Osteocyte (in vitro differentiated cells): ENCODE results near the gene POLD2. TPM values are rescaled to one million over a fixed set of nuclear protein-coding genes. Genes with fewer than 3 reads are reported as not detected.

Source experiments
- DNase-seq: peaks from one replicate; pipeline ENCODE4 v3.0.0; 2021; ENCODE audit warnings: mixed read lengths; ENCODE audit not compliant: unreplicated experiment; ENCODE audit errors: extremely low spot score
- H3K27ac Mint-ChIP-seq: one replicate; pipeline ENCODE4 v1.8.0; 2021; ENCODE audit warnings: mild to moderate bottlenecking, mixed read lengths; ENCODE audit not compliant: unreplicated experiment
- H3K27me3 Mint-ChIP-seq: one replicate; pipeline ENCODE4 v1.8.0; 2021; ENCODE audit warnings: mixed read lengths; ENCODE audit not compliant: unreplicated experiment
- H3K36me3 Mint-ChIP-seq: one replicate; pipeline ENCODE4 v1.8.0; 2021; ENCODE audit warnings: mixed read lengths; ENCODE audit not compliant: unreplicated experiment
- H3K4me1 Mint-ChIP-seq: one replicate; pipeline ENCODE4 v1.8.0; 2021; ENCODE audit warnings: mixed read lengths; ENCODE audit not compliant: unreplicated experiment
- H3K4me3 Mint-ChIP-seq: one replicate; pipeline ENCODE4 v1.8.0; 2021; ENCODE audit warnings: mild to moderate bottlenecking, moderate library complexity, mixed read lengths; ENCODE audit not compliant: unreplicated experiment
- H3K9me3 Mint-ChIP-seq: one replicate; pipeline ENCODE4 v1.8.0; 2021; ENCODE audit warnings: mixed read lengths; ENCODE audit not compliant: unreplicated experiment
- total RNA-seq: library from RNA; stranded (reverse); gene quantifications from 2 replicates; pipeline ENCODE4 v1.2.1, GENCODE V29; 2021
- TF ChIP-seq, protein P1 (sequence below): fragments of 200-600 bp; sonication (generic); IDR thresholded peaks from 2 replicates; pipeline ENCODE4 v1.5.0; 2021; ENCODE audit warnings: antibody characterized with exemption, mild to moderate bottlenecking, moderate library complexity

The POLD2 gene
- total RNA-seq, 1 donor from 2014 or later = 59.2 TPM

DNA sequence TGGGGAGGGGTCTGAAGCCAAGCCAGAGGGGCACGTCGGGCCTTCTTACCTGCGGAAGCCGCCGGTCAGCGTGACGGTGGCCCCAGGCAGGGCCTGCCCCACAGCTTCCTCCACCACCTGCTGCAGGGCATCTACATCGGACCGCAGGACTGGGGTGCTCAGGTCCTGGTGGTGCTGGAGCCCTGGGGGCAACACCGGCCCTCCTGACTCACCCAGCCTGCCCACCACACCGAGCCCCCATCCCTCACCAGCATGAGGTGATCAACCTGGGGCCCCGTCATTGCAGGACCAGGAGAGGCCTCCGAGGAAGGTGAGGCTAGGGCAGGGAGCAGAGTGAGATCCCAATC, 49.0 kb downstream of the POLD2 start:
- no peaks in the 10 kb centered on the region for H3K27me3 Mint-ChIP-seq
- H3K36me3 Mint-ChIP-seq = peaks cover 21% of the 10 kb centered on the region
- H3K9me3 Mint-ChIP-seq = no peaks in the 10 kb centered on the region
- H3K4me1 Mint-ChIP-seq = peaks cover 23% of the 10 kb centered on the region
- no peak for DNase-seq
- H3K27ac Mint-ChIP-seq = no peak overlapping the region
- no peak overlapping the region for H3K4me3 Mint-ChIP-seq
- TF ChIP-seq, protein P1, sequence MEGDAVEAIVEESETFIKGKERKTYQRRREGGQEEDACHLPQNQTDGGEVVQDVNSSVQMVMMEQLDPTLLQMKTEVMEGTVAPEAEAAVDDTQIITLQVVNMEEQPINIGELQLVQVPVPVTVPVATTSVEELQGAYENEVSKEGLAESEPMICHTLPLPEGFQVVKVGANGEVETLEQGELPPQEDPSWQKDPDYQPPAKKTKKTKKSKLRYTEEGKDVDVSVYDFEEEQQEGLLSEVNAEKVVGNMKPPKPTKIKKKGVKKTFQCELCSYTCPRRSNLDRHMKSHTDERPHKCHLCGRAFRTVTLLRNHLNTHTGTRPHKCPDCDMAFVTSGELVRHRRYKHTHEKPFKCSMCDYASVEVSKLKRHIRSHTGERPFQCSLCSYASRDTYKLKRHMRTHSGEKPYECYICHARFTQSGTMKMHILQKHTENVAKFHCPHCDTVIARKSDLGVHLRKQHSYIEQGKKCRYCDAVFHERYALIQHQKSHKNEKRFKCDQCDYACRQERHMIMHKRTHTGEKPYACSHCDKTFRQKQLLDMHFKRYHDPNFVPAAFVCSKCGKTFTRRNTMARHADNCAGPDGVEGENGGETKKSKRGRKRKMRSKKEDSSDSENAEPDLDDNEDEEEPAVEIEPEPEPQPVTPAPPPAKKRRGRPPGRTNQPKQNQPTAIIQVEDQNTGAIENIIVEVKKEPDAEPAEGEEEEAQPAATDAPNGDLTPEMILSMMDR = no peak

DNA sequence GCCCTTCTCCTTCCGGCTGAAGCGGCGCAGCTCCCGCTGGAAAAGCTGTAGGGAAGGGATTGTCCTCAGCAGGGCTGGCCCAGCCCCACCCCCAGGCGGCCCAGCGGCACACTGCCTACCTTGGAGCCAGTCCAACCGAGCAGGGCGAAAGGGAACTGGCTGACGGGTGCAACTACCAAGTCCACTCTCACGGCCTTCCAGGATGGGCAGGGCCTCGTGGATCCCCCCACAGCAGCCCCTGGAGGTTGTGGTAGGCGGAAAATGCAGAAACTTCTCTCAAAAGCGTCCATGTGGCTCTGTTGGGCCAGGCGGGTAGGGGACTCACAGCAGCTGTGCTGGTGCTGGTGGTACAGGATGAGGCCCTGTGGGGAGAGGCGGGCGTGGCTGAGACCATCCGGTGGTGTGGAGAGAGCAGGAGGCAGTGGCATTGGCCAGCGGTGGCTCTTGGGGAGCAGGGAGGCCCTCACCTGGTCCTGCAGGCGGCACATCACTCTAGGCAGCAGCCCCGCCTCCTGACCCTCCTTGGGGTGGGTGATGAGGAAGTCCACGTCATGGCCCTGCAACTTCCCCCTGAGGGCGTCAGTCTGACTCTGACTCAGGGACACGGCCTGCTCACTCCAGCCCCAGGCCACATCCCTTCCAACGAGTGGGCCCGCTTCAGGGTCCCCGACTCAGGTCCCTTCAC, 49.5 kb downstream of the POLD2 start:
- peaks cover 21% of the 10 kb centered on the region for H3K36me3 Mint-ChIP-seq
- TF ChIP-seq, protein P1 = no peak
- peaks cover 23% of the 10 kb centered on the region for H3K4me1 Mint-ChIP-seq
- peak overlapping the region; percentile 14 for H3K27ac Mint-ChIP-seq
- no peak overlapping the region for H3K4me3 Mint-ChIP-seq
- no peak for DNase-seq
- H3K27me3 Mint-ChIP-seq = no peaks in the 10 kb centered on the region
- H3K9me3 Mint-ChIP-seq = no peaks in the 10 kb centered on the region

DNA sequence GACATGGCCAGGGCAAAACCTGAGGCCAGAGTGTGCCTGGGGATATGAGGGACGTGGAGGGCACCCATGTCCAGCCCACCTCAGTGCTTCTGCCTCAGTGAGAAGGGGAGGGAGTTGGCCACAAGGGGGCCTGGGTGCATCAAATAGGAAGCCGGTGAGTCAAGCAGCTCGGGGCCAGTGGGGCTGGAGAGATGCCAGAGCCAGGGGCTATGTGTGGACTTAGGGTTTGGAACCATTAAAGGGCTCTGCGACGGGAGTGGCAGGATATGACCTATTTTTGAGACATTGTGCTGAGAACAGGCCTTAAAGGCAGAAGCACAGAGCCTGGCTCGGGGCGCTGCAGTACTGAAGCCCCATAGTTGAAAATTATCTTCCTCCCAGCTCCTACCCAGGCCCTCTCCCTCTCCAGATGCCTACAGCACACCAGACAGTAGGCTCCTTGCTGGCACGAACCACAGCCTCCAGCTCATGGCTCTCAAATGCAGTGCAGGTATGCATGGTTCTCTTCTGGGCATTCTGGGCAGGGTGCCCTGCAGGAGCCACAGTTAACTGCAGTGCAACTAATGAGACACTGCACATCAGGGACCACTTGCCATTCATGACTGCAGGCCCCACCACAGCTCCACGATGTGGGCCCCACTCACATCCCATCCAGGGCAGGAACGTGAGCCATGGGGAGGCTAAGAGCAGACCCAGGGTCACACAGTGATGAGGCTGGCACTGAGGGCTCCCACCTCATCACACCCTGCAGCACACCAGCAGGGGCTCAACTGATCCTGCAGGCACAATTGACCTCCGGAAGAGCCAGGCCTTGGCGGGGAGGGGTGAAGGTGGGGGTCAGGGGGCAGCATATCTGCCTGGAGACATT, 50.8 kb downstream of the POLD2 start:
- Mint-ChIP-seq H3K36me3 (peaks cover 10% of the 10 kb centered on the region), H3K4me1 (peaks cover 21% of the 10 kb centered on the region), H3K9me3 (no peaks in the 10 kb centered on the region), H3K27me3 (no peaks in the 10 kb centered on the region), H3K4me3 (no peak overlapping the region), H3K27ac (peak overlapping the region; percentile 66)
- DNase-seq = peak; percentile 92
- TF ChIP-seq, protein P1 = peak; percentile 88

DNA sequence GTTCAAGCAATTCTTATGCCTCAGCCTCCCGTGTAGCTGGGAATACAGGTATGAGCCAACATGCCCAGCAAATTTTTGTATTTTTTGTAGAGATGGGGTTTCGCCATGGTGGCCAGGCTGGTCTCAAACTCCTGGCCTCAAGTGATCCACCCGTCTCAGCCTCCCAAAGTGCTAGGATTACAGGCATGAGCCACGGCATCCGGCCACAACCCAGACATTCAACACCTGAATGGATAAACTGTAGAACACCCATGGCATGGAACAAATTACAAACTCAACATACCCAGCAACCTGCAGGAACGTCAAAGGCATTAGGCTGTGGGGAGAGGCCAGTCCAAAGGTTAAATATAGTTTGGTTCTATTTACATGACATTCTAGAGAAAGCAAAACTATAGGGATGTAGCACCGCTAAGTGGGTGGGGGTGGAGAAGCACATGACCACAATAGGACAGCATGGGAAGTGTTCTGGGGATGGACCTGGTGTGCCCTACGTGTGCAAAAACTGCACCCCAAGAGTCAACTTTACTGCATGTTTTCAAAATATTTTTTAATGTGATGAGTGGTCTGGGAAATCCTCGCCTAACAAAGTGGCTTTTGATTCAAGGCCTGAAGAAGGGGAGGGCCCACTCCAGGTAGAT, 51.5 kb downstream of the POLD2 start:
- Mint-ChIP-seq H3K36me3 (peaks cover 4% of the 10 kb centered on the region), H3K4me1 (peaks cover 21% of the 10 kb centered on the region), H3K4me3 (no peak overlapping the region), H3K9me3 (no peaks in the 10 kb centered on the region), H3K27me3 (no peaks in the 10 kb centered on the region), H3K27ac (no peak overlapping the region)
- TF ChIP-seq, protein P1 = no peak
- no peak for DNase-seq

DNA sequence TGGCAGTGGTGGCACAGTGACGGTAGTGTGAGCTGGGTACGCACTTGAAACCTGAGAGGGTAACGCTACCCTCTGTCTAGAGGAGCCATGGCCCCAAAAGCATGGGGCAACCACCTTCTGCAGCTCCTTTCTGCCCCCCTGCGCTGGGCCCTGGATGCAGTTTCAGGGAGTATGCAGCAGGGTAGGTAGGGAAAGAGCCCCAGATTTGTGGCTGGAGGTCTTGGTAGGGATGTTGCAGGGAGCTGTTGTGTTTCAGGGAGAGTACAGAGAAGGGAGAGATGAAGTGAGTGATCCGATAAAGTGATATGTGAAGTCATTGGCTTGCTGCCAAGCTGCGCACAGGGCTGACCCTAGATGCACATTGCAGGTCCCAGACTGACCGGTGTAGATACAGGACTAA, 55.3 kb downstream of the POLD2 start:
- no peak overlapping the region for H3K27ac Mint-ChIP-seq
- H3K4me3 Mint-ChIP-seq = no peak overlapping the region
- no peaks in the 10 kb centered on the region for H3K36me3 Mint-ChIP-seq
- no peak for DNase-seq
- no peaks in the 10 kb centered on the region for H3K9me3 Mint-ChIP-seq
- H3K4me1 Mint-ChIP-seq = peaks cover 16% of the 10 kb centered on the region
- H3K27me3 Mint-ChIP-seq = no peaks in the 10 kb centered on the region
- TF ChIP-seq, protein P1 = no peak
